HEK293 (cell line): ENCODE results near the gene PLEKHA7.
A peak's percentile ranks its signal among the peaks of the same experiment; 100 is the strongest.

Experiments
- CTCF ChIA-PET: fragments of 350-600 bp; formaldehyde crosslinking; extraction: SDS; loops from one replicate; lab custom pipeline; 2021; ENCODE audit warnings: antibody characterized with exemption; lab: Yijun Ruan, JAX
- POLR2A ChIA-PET: fragments of 300-600 bp; formaldehyde crosslinking; extraction: SDS; loops from one replicate; lab custom pipeline; 2020; ENCODE audit warnings: antibody characterized with exemption, inconsistent platforms; lab: Yijun Ruan, JAX
- H3K27ac ChIP-seq: fragments of 200-500 bp; sonication (Bioruptor generic); 2 replicates; pipeline ENCODE4 v1.5.1; 2014; ENCODE audit warnings: low read depth, low read length, control low read depth, inconsistent platforms; ENCODE audit errors: extremely low read depth
- H3K36me3 ChIP-seq, 2 experiments: fragments of 200-500 bp in 1 of 2; sonication (Bioruptor generic) in 1 of 2; 1 replicate in 1 of 2; 2 replicates in 1 of 2; pipeline ENCODE4 v1.5.1; 2014 to 2017; ENCODE audit warnings: inconsistent platforms in 2 of 2, low read length in 2 of 2; ENCODE audit not compliant: control insufficient read depth in 2 of 2, insufficient read depth in 1 of 2
- H3K4me1 ChIP-seq: fragments of 200-500 bp; sonication (Bioruptor generic); 2 replicates; pipeline ENCODE4 v1.5.1; 2014; ENCODE audit warnings: mild to moderate bottlenecking, low read length, inconsistent platforms; ENCODE audit not compliant: control insufficient read depth, insufficient read depth
- H3K4me3 ChIP-seq: 2 replicates; pipeline ENCODE4 v1.5.1; 2011; ENCODE audit warnings: low read depth, mild to moderate bottlenecking, control low read depth, low read length, moderate library complexity
- H3K9me3 ChIP-seq: fragments of 200-500 bp; sonication (Bioruptor generic); 2 replicates; pipeline ENCODE4 v1.5.1; 2014; ENCODE audit warnings: low read depth, low read length, inconsistent platforms; ENCODE audit not compliant: control insufficient read depth, insufficient read depth
- EGR2 ChIP-seq: fragments of 450-650 bp; formaldehyde crosslinking; IDR thresholded peaks from 2 replicates; pipeline ENCODE4 v1.5.1; 2016; ENCODE audit warnings: low read depth, missing biosample characterization, missing genetic modification characterization
- HOXC10 ChIP-seq: sonication (generic); formaldehyde crosslinking; IDR thresholded peaks from 2 replicates; pipeline ENCODE4 v1.8.1; 2023; ENCODE audit warnings: mild to moderate bottlenecking, missing genetic modification reagents
- IKZF3 ChIP-seq: fragments of 450-650 bp; IDR thresholded peaks from 2 replicates; pipeline ENCODE4 v1.5.0; 2018; ENCODE audit warnings: missing biosample characterization, mild to moderate bottlenecking, missing genetic modification characterization, moderate library complexity
- KLF1 ChIP-seq: fragments of 450-650 bp; formaldehyde crosslinking; IDR thresholded peaks from 2 replicates; pipeline ENCODE4 v1.5.1; 2016; ENCODE audit warnings: missing biosample characterization, missing genetic modification characterization
- MEIS1 ChIP-seq: sonication (generic); formaldehyde crosslinking; IDR thresholded peaks from 2 replicates; pipeline ENCODE4 v1.8.1; 2022; ENCODE audit warnings: missing genetic modification reagents, mild to moderate bottlenecking, borderline replicate concordance
- ZFHX2 ChIP-seq: fragments of 450-650 bp; formaldehyde crosslinking; conservative IDR thresholded peaks from 2 replicates; pipeline ENCODE4 v1.5.1; 2016; ENCODE audit warnings: missing biosample characterization, missing genetic modification characterization
- ZFP41 ChIP-seq: fragments of 450-650 bp; formaldehyde crosslinking; IDR thresholded peaks from 2 replicates; pipeline ENCODE4 v1.5.1; 2016; ENCODE audit warnings: missing biosample characterization, missing genetic modification characterization, borderline replicate concordance
- ZNF266 ChIP-seq: fragments of 450-650 bp; formaldehyde crosslinking; IDR thresholded peaks from 2 replicates; pipeline ENCODE4 v1.5.1; 2016; ENCODE audit warnings: missing biosample characterization, missing genetic modification characterization, low read depth
- ZNF280C ChIP-seq: fragments of 450-650 bp; formaldehyde crosslinking; IDR thresholded peaks from 2 replicates; pipeline ENCODE4 v1.5.1; 2016; ENCODE audit warnings: missing biosample characterization, missing genetic modification characterization
- ZNF529 ChIP-seq: fragments of 450-650 bp; formaldehyde crosslinking; IDR thresholded peaks from 2 replicates; pipeline ENCODE4 v1.5.1; 2017; ENCODE audit warnings: missing genetic modification characterization, missing biosample characterization; ENCODE audit not compliant: insufficient replicate concordance
- ZNF561 ChIP-seq: fragments of 450-650 bp; IDR thresholded peaks from 2 replicates; pipeline ENCODE4 v1.5.1; 2018; ENCODE audit warnings: missing biosample characterization, missing genetic modification characterization, borderline replicate concordance
- ZNF580 ChIP-seq: fragments of 450-650 bp; formaldehyde crosslinking; IDR thresholded peaks from 2 replicates; pipeline ENCODE4 v1.5.1; 2016; ENCODE audit warnings: missing biosample characterization, missing genetic modification characterization
- ZNF664 ChIP-seq: fragments of 450-650 bp; formaldehyde crosslinking; IDR thresholded peaks from 2 replicates; pipeline ENCODE4 v1.5.1; 2016; ENCODE audit warnings: missing biosample characterization, missing genetic modification characterization
- ZXDB ChIP-seq: fragments of 450-650 bp; formaldehyde crosslinking; IDR thresholded peaks from 2 replicates; pipeline ENCODE4 v1.5.1; 2016; ENCODE audit warnings: missing biosample characterization, missing genetic modification characterization

PLEKHA7 gene

GRCh38 chr11:16924826-16925560 is 89.2 kb downstream of the PLEKHA7 start (continued):
- TF ChIP-seq ZNF580 (tag by site-specific recombination) = no peak
- 0 out of 2 replicates have a peak, but pooled peaks have one; percentile 23 for TF ChIP-seq HOXC10 (CRISPR knock-in tag)
- peak; percentile 61 for TF ChIP-seq IKZF3 (tag by site-specific recombination)

GRCh38 chr11:16924462-16924825 is 89.8 kb downstream of the PLEKHA7 start:
- ChIA-PET CTCF (no interaction called here), POLR2A (interaction anchor here (1.1 to 1.4 kb wide), 2 partner anchors 152 to 153 kb away, joined by 3 to 6 read pairs; partner anchors contain the start of gene RPS13)
- no peak overlapping the region for H3K27ac ChIP-seq
- H3K4me3 ChIP-seq = peak overlapping the region; percentile 64
- peaks cover 15% of the 10 kb centered on the region for H3K4me1 ChIP-seq
- no peaks in the 10 kb centered on the region for H3K9me3 ChIP-seq
- no peaks in the 10 kb centered on the region for H3K36me3 ChIP-seq
- TF ChIP-seq ZNF266 (tag by site-specific recombination) = no peak
- peak; percentile 47; the same call in 1 of the 2 replicates for TF ChIP-seq ZNF561 (tag by site-specific recombination)

GRCh38 chr11:16923987-16924386 is 90.2 kb downstream of the PLEKHA7 start:
- Histone ChIP-seq H3K27ac (no peak overlapping the region), H3K4me1 (peaks cover 15% of the 10 kb centered on the region), H3K9me3 (no peaks in the 10 kb centered on the region), H3K36me3 (no peaks in the 10 kb centered on the region), H3K4me3 (peak overlapping the region; percentile 9; the same call in 1 of the 2 replicates)
- CTCF ChIA-PET = no interaction called here
- POLR2A ChIA-PET = interaction anchor here (1.4 kb wide), 1 partner anchor 152 kb away, joined by 3 read pairs; no protein-coding TSS in a partner anchor
- no peak for TF ChIP-seq ZNF664 (tag by site-specific recombination)
- TF ChIP-seq ZNF280C = no peak
- TF ChIP-seq MEIS1 (CRISPR knock-in tag) = no peak
- no peak for TF ChIP-seq ZFP41 (tag by site-specific recombination)
- TF ChIP-seq KLF1 = peak; percentile 93
- peak; percentile 36 for TF ChIP-seq EGR2 (tag by site-specific recombination)
- no peak for TF ChIP-seq ZNF529 (tag by site-specific recombination)
- TF ChIP-seq ZFHX2 (tag by site-specific recombination) = 0 out of 2 replicates have a peak, but pooled peaks have one; percentile 39

- Histone ChIP-seq H3K4me1 (peaks cover 6% of the 10 kb centered on the region; the same call in 1 of the 2 replicates), H3K9me3 (no peaks in the 10 kb centered on the region), H3K4me3 (no peak overlapping the region), H3K27ac (no peak overlapping the region), H3K36me3 (no peaks in the 10 kb centered on the region)
- no peak for TF ChIP-seq ZXDB
- ChIA-PET CTCF (interaction anchor here (0.8 kb wide), 1 partner anchor 20 kb away, joined by 3 read pairs; no protein-coding TSS in a partner anchor), POLR2A (interaction anchor here (1.3 kb wide), 1 partner anchor 150 kb away, joined by 5 read pairs; no protein-coding TSS in a partner anchor)
Observed at GRCh38 chr11:16921668-16922067, 92.5 kb downstream of the PLEKHA7 start.
